Hematopoietic multipotent progenitor cell treated with erythropoietin and hydrocortisone succinate and interleukin-3 and kit ligand, for 15 days (in vitro differentiated cells): ENCODE results near the gene GBP1.

Experiments
- DNase-seq: peaks from one replicate; pipeline ENCODE4 v3.0.0-alpha.2; 2015; ENCODE audit warnings: low spot score

Gene GBP1

GRCh38 chr1:89008511-89008910 lies 56.5 kb downstream of the GBP1 start:
- DNase-seq, result no peak

GRCh38 chr1:89005286-89006151 lies 59.5 kb downstream of the GBP1 start:
- no peak for DNase-seq
